ENCODE measurements around the gene CAB39. TPM values are rescaled to one million over a fixed set of nuclear protein-coding genes. Genes with fewer than 3 reads are reported as not detected.

The CAB39 gene
- 100 to 1,000 TPM; 130 to 149 TPM for total RNA-seq

GRCh38 chr2:230712443-230713330, at the start of gene CAB39:
TSS of gene CAB39 (plus strand) at chr2:230712842. CDS start at chr2:230760002, 47,160 bp downstream.
- peak; percentile 84 to 87 for ATAC-seq (replicated peaks in 1 of 2)
- peak; percentile 91 for DNase-seq
- no peaks in the 10 kb centered on the region for H3K27me3 Mint-ChIP-seq (ENCODE audit: low read depth)
- peaks cover 44% of the 10 kb centered on the region for H3K4me1 Mint-ChIP-seq (ENCODE audit: low read depth)
- peak within 1 kb of the TSS; percentile 94 to 96 for H3K4me3 Mint-ChIP-seq
- peaks cover 16 to 21% of the 10 kb centered on the region in 2 donors for H3K36me3 Mint-ChIP-seq (ENCODE audit: insufficient read depth in 2 of 2)
- no peaks in the 10 kb centered on the region for H3K9me3 Mint-ChIP-seq
- H3K27ac Mint-ChIP-seq = peak within 1 kb of the TSS; percentile 94

GRCh38 chr2:230664128-230664527, 48.5 kb upstream of the CAB39 start:
- ATAC-seq (replicated peaks in 1 of 2) (peak in 1 of 2 donors; percentile 3), DNase-seq (peak; percentile 45 to 52)
- peaks cover 100% of the 10 kb centered on the region for H3K4me1 Mint-ChIP-seq (ENCODE audit: low read depth)
- H3K36me3 Mint-ChIP-seq (ENCODE audit: insufficient read depth in 2 of 2) = peaks cover 0 to 2% of the 10 kb centered on the region in 2 donors
- peak overlapping the region; percentile 61 to 74 for H3K4me3 Mint-ChIP-seq
- H3K27ac Mint-ChIP-seq = peak overlapping the region; percentile 72
- no peaks in the 10 kb centered on the region for H3K27me3 Mint-ChIP-seq (ENCODE audit: low read depth)
- no peaks in the 10 kb centered on the region for H3K9me3 Mint-ChIP-seq

- Mint-ChIP-seq H3K4me1 (ENCODE audit: low read depth) (peaks cover 100% of the 10 kb centered on the region), H3K27me3 (ENCODE audit: low read depth) (no peaks in the 10 kb centered on the region), H3K36me3 (ENCODE audit: insufficient read depth in 2 of 2) (peaks cover 0 to 2% of the 10 kb centered on the region in 2 donors), H3K9me3 (no peaks in the 10 kb centered on the region), H3K27ac (peak overlapping the region; percentile 39), H3K4me3 (peak overlapping the region; percentile 61 to 74)
- no peak for ATAC-seq (replicated peaks in 1 of 2)
- DNase-seq = no peak
Measured at GRCh38 chr2:230664844-230665243, 47.8 kb upstream of the CAB39 start.

- Mint-ChIP-seq H3K27me3 (ENCODE audit: low read depth) (no peaks in the 10 kb centered on the region), H3K4me3 (peak overlapping the region; percentile 61 to 74), H3K36me3 (ENCODE audit: insufficient read depth in 2 of 2) (peaks cover 0 to 2% of the 10 kb centered on the region in 2 donors), H3K27ac (peak overlapping the region; percentile 39), H3K4me1 (ENCODE audit: low read depth) (peaks cover 100% of the 10 kb centered on the region), H3K9me3 (no peaks in the 10 kb centered on the region)
- ATAC-seq (replicated peaks in 1 of 2) (no peak), DNase-seq (peak in 1 of 2 donors; percentile 28)
Measured at GRCh38 chr2:230665263-230665691, 47.4 kb upstream of the CAB39 start.

GRCh38 chr2:230666446-230666845, 46.2 kb upstream of the CAB39 start:
- Mint-ChIP-seq H3K36me3 (ENCODE audit: insufficient read depth in 2 of 2) (peaks cover 0 to 2% of the 10 kb centered on the region in 2 donors), H3K9me3 (peaks cover 0 to 3% of the 10 kb centered on the region in 2 donors), H3K4me3 (peak overlapping the region; percentile 66 to 74), H3K27me3 (ENCODE audit: low read depth) (no peaks in the 10 kb centered on the region), H3K4me1 (ENCODE audit: low read depth) (peaks cover 100% of the 10 kb centered on the region), H3K27ac (peak overlapping the region; percentile 66)
- ATAC-seq (replicated peaks in 1 of 2) (no peak), DNase-seq (no peak)

GRCh38 chr2:230666885-230667712, 45.5 kb upstream of the CAB39 start:
- peak overlapping the region; percentile 87 for H3K27ac Mint-ChIP-seq
- H3K36me3 Mint-ChIP-seq (ENCODE audit: insufficient read depth in 2 of 2) = peaks cover 0 to 2% of the 10 kb centered on the region in 2 donors
- H3K9me3 Mint-ChIP-seq = peaks cover 0 to 3% of the 10 kb centered on the region in 2 donors
- peak overlapping the region; percentile 66 to 74 for H3K4me3 Mint-ChIP-seq
- peak; percentile 24 to 29 for DNase-seq
- no peaks in the 10 kb centered on the region for H3K27me3 Mint-ChIP-seq (ENCODE audit: low read depth)
- H3K4me1 Mint-ChIP-seq (ENCODE audit: low read depth) = peaks cover 96% of the 10 kb centered on the region
- peak in 1 of 2 donors; percentile 24 for ATAC-seq (replicated peaks in 1 of 2)

- DNase-seq = peak; percentile 56 to 58
- peak; percentile 52 to 59 for ATAC-seq (replicated peaks in 1 of 2)
- peak overlapping the region; percentile 55 for H3K27ac Mint-ChIP-seq
- H3K9me3 Mint-ChIP-seq = peaks cover 0 to 3% of the 10 kb centered on the region in 2 donors
- H3K27me3 Mint-ChIP-seq (ENCODE audit: low read depth) = no peaks in the 10 kb centered on the region
- peak overlapping the region; percentile 66 to 74 for H3K4me3 Mint-ChIP-seq
- H3K36me3 Mint-ChIP-seq (ENCODE audit: insufficient read depth in 2 of 2) = no peaks in the 10 kb centered on the region
- peaks cover 84% of the 10 kb centered on the region for H3K4me1 Mint-ChIP-seq (ENCODE audit: low read depth)
Measured at GRCh38 chr2:230668184-230668938, 44.3 kb upstream of the CAB39 start.

- H3K4me3 Mint-ChIP-seq = peak overlapping the region; percentile 66 to 74
- peak overlapping the region; percentile 7 for H3K27ac Mint-ChIP-seq
- peaks cover 78% of the 10 kb centered on the region for H3K4me1 Mint-ChIP-seq (ENCODE audit: low read depth)
- H3K27me3 Mint-ChIP-seq (ENCODE audit: low read depth) = no peaks in the 10 kb centered on the region
- peaks cover 0 to 3% of the 10 kb centered on the region in 2 donors for H3K9me3 Mint-ChIP-seq
- ATAC-seq (replicated peaks in 1 of 2) (peak; percentile 18 to 47), DNase-seq (peak; percentile 21 to 38)
- no peaks in the 10 kb centered on the region for H3K36me3 Mint-ChIP-seq (ENCODE audit: insufficient read depth in 2 of 2)
Measured at GRCh38 chr2:230668939-230669303, 43.7 kb upstream of the CAB39 start.

GRCh38 chr2:230669386-230669950, 43.2 kb upstream of the CAB39 start:
- H3K27ac Mint-ChIP-seq = peak overlapping the region; percentile 7

GRCh38 chr2:230671117-230671516, 41.5 kb upstream of the CAB39 start:
- Mint-ChIP-seq H3K4me1 (ENCODE audit: low read depth) (peaks cover 56% of the 10 kb centered on the region), H3K4me3 (peak overlapping the region; percentile 7 to 20), H3K27ac (peak overlapping the region; percentile 39), H3K36me3 (ENCODE audit: insufficient read depth in 2 of 2) (no peaks in the 10 kb centered on the region), H3K27me3 (ENCODE audit: low read depth) (no peaks in the 10 kb centered on the region), H3K9me3 (peaks cover 0 to 3% of the 10 kb centered on the region in 2 donors)
- DNase-seq (no peak), ATAC-seq (replicated peaks in 1 of 2) (peak in 1 of 2 donors; percentile 20)

More at GRCh38 chr2:230669386-230669950, 43.2 kb upstream of the CAB39 start:
- H3K27me3 Mint-ChIP-seq (ENCODE audit: low read depth) = no peaks in the 10 kb centered on the region
- H3K36me3 Mint-ChIP-seq (ENCODE audit: insufficient read depth in 2 of 2) = no peaks in the 10 kb centered on the region
- H3K9me3 Mint-ChIP-seq = peaks cover 0 to 3% of the 10 kb centered on the region in 2 donors
- H3K4me3 Mint-ChIP-seq = peak overlapping the region in 1 of 2 donors; percentile 74
- peaks cover 73% of the 10 kb centered on the region for H3K4me1 Mint-ChIP-seq (ENCODE audit: low read depth)
- no peak for DNase-seq
- ATAC-seq (replicated peaks in 1 of 2) = no peak

GRCh38 chr2:230672836-230673235, 39.8 kb upstream of the CAB39 start:
- DNase-seq = no peak
- Mint-ChIP-seq H3K4me1 (ENCODE audit: low read depth) (peaks cover 46% of the 10 kb centered on the region), H3K4me3 (no peak overlapping the region), H3K36me3 (ENCODE audit: insufficient read depth in 2 of 2) (peaks cover 4 to 6% of the 10 kb centered on the region in 2 donors), H3K27me3 (ENCODE audit: low read depth) (no peaks in the 10 kb centered on the region), H3K9me3 (peaks cover 3 to 6% of the 10 kb centered on the region in 2 donors), H3K27ac (no peak overlapping the region)
- no peak for ATAC-seq (replicated peaks in 1 of 2)

- Mint-ChIP-seq H3K9me3 (peaks cover 5 to 7% of the 10 kb centered on the region in 2 donors), H3K27me3 (ENCODE audit: low read depth) (no peaks in the 10 kb centered on the region), H3K27ac (no peak overlapping the region), H3K4me1 (ENCODE audit: low read depth) (peaks cover 38% of the 10 kb centered on the region), H3K36me3 (ENCODE audit: insufficient read depth in 2 of 2) (peaks cover 5 to 16% of the 10 kb centered on the region in 2 donors), H3K4me3 (no peak overlapping the region)
- ATAC-seq (replicated peaks in 1 of 2) = no peak
- no peak for DNase-seq
Measured at GRCh38 chr2:230674401-230674800, 38.2 kb upstream of the CAB39 start.
